ENCODE measurements around the gene MBD3L4.

The MBD3L4 gene

GRCh38 chr19:6988257-6988656, 51.7 kb downstream of the MBD3L4 start:
- TF ChIP-seq CTCF (IDR thresholded peaks at IDR 0.05; ENCODE audit: low read length): no peak
- no peak for TF ChIP-seq EZH2 (IDR thresholded peaks at IDR 0.05; ENCODE audit: borderline replicate concordance, low read length)
- Histone ChIP-seq H3K9ac (ENCODE audit: low read length) (no peak overlapping the region), H3K79me2 (ENCODE audit: insufficient read depth, low read length) (no peaks in the 10 kb centered on the region), H2AFZ (ENCODE audit: low read length) (no peak overlapping the region), H3K9me3 (ENCODE audit: low read length) (peaks cover 2% of the 10 kb centered on the region; the same call in 1 of the 2 replicates), H3K4me1 (ENCODE audit: insufficient read depth, low read length, severe bottlenecking) (no peaks in the 10 kb centered on the region), H3F3A (ENCODE audit: insufficient read depth, low read length) (no peaks in the 10 kb centered on the region), H3K27me3 (ENCODE audit: insufficient read depth, low read length) (no peaks in the 10 kb centered on the region; the same call in 1 of the 2 replicates), H3K9me2 (ENCODE audit: low read depth, low read length) (no peaks in the 10 kb centered on the region), H4K20me1 (ENCODE audit: insufficient read depth, low read length) (no peaks in the 10 kb centered on the region), H3K4me3 (ENCODE audit: low read depth, low read length, poor library complexity, severe bottlenecking) (no peak overlapping the region), H3K4me2 (ENCODE audit: low read length) (no peak overlapping the region), H3K27ac (ENCODE audit: low read depth, low read length, poor library complexity, severe bottlenecking) (no peak overlapping the region), H3K36me3 (ENCODE audit: insufficient read depth, low read length) (no peaks in the 10 kb centered on the region; the same call in 1 of the 2 replicates)

GRCh38 chr19:6987850-6988249, 52.1 kb downstream of the MBD3L4 start:
- Histone ChIP-seq H3K4me1 (ENCODE audit: insufficient read depth, low read length, severe bottlenecking) (no peaks in the 10 kb centered on the region), H3K9ac (ENCODE audit: low read length) (no peak overlapping the region), H3K36me3 (ENCODE audit: insufficient read depth, low read length) (no peaks in the 10 kb centered on the region; the same call in 1 of the 2 replicates), H3K4me2 (ENCODE audit: low read length) (no peak overlapping the region), H3K9me3 (ENCODE audit: low read length) (peaks cover 2% of the 10 kb centered on the region; the same call in 1 of the 2 replicates), H4K20me1 (ENCODE audit: insufficient read depth, low read length) (no peaks in the 10 kb centered on the region), H3K79me2 (ENCODE audit: insufficient read depth, low read length) (no peaks in the 10 kb centered on the region), H3K27ac (ENCODE audit: low read depth, low read length, poor library complexity, severe bottlenecking) (no peak overlapping the region), H3K27me3 (ENCODE audit: insufficient read depth, low read length) (no peaks in the 10 kb centered on the region; the same call in 1 of the 2 replicates), H3K9me2 (ENCODE audit: low read depth, low read length) (no peaks in the 10 kb centered on the region), H2AFZ (ENCODE audit: low read length) (no peak overlapping the region), H3F3A (ENCODE audit: insufficient read depth, low read length) (no peaks in the 10 kb centered on the region), H3K4me3 (ENCODE audit: low read depth, low read length, poor library complexity, severe bottlenecking) (no peak overlapping the region)
- TF ChIP-seq EZH2 (IDR thresholded peaks at IDR 0.05; ENCODE audit: borderline replicate concordance, low read length) (no peak), CTCF (IDR thresholded peaks at IDR 0.05; ENCODE audit: low read length) (no peak)

Measured in OCI-LY1 (cell line).